SK-N-SH (cell line): ENCODE data around the gene CATSPERE. TPM values are rescaled to one million over a fixed set of nuclear protein-coding genes. Genes with fewer than 3 reads are reported as not detected.

ENCODE experiments used
- CTCF ChIA-PET: fragments of 300-600, 350-600 bp; formaldehyde crosslinking; extraction: SDS; loops from one replicate; lab custom pipeline; 2021; lab: Yijun Ruan, JAX
- POLR2A ChIA-PET: fragments of 350-600 bp; sonication (Branson Sonifier 250); formaldehyde crosslinking; extraction: SDS; loops from one replicate; lab custom pipeline; 2020; ENCODE audit warnings: antibody characterized with exemption, inconsistent platforms; lab: Yijun Ruan, JAX
- DNase-seq: peaks from one replicate; pipeline ENCODE4 v3.0.0; 2012
- H2AFZ ChIP-seq: fragments of 200-600 bp; sonication (generic); 2 replicates; pipeline ENCODE4 v1.8.1; 2016; ENCODE audit warnings: antibody characterized with exemption, mild to moderate bottlenecking, low read depth
- H3F3A ChIP-seq: fragments of 200-600 bp; sonication (generic); replicated peaks from 2 replicates; pipeline ENCODE3; 2016; ENCODE audit warnings: antibody characterized with exemption, mild to moderate bottlenecking; ENCODE audit not compliant: insufficient read depth
- H3K27ac ChIP-seq, 2 experiments: fragments of 200-500 bp in 1 of 2; fragments of 200-600 bp in 1 of 2; sonication (Bioruptor generic) in 1 of 2; sonication (generic), shearing (Covaris generic) in 1 of 2; 2 replicates each; pipeline versions ENCODE4 v1.5.1 to v1.6.1; 2014 to 2016; ENCODE audit warnings: low read depth in 2 of 2, inconsistent platforms in 1 of 2, low read length in 1 of 2, mild to moderate bottlenecking in 1 of 2, mixed read lengths in 1 of 2
- H3K27me3 ChIP-seq: fragments of 200-600 bp; sonication (generic), shearing (Covaris generic); 2 replicates; pipeline ENCODE4 v1.6.1; 2016; ENCODE audit warnings: mixed run types; ENCODE audit not compliant: insufficient read depth
- H3K36me3 ChIP-seq, 2 experiments: fragments of 200-500 bp in 1 of 2; fragments of 200-600 bp in 1 of 2; sonication (Bioruptor generic) in 1 of 2; sonication (generic) in 1 of 2; replicated peaks in 1 of 2; 2 replicates each; pipeline versions ENCODE3 to v1.5.1; 2014 to 2016; ENCODE audit warnings: low read length in 1 of 2, mild to moderate bottlenecking in 1 of 2; ENCODE audit not compliant: insufficient read depth in 2 of 2, control insufficient read depth in 1 of 2
- H3K4me1 ChIP-seq, 2 experiments: fragments of 200-500 bp in 1 of 2; fragments of 200-600 bp in 1 of 2; sonication (Bioruptor generic) in 1 of 2; sonication (generic), shearing (Covaris generic) in 1 of 2; 2 replicates each; pipeline versions ENCODE4 v1.5.1 to v1.6.1; 2014 to 2016; ENCODE audit warnings: low read depth in 1 of 2, low read length in 1 of 2, mixed run types in 1 of 2; ENCODE audit not compliant: insufficient read depth in 2 of 2, control insufficient read depth in 1 of 2
- H3K4me2 ChIP-seq: fragments of 200-600 bp; sonication (generic), shearing (Covaris generic); 2 replicates; pipeline ENCODE4 v1.6.1; 2017; ENCODE audit warnings: mixed run types
- H3K4me3 ChIP-seq, 2 experiments: fragments of 200-500 bp in 1 of 2; fragments of 200-600 bp in 1 of 2; sonication (Bioruptor generic) in 1 of 2; sonication (generic), shearing (Covaris generic) in 1 of 2; 2 replicates each; pipeline versions ENCODE4 v1.5.1 to v1.8.1; 2014 to 2016; ENCODE audit warnings: low read depth in 2 of 2, inconsistent platforms in 1 of 2, low read length in 1 of 2, mild to moderate bottlenecking in 1 of 2, mixed read lengths in 1 of 2, moderate library complexity in 1 of 2
- H3K79me2 ChIP-seq: fragments of 200-600 bp; sonication (generic); 2 replicates; pipeline ENCODE4 v1.8.1; 2017; ENCODE audit warnings: mild to moderate bottlenecking; ENCODE audit not compliant: insufficient read depth
- H3K9ac ChIP-seq: fragments of 200-600 bp; sonication (generic); 2 replicates; pipeline ENCODE4 v1.6.1; 2017; ENCODE audit warnings: mixed run types
- H3K9me2 ChIP-seq: fragments of 200-600 bp; sonication (generic); 2 replicates; pipeline ENCODE4 v1.6.1; 2017; ENCODE audit warnings: mixed run types
- H3K9me3 ChIP-seq: fragments of 200-600 bp; sonication (generic); 2 replicates; pipeline ENCODE4 v1.6.1; 2017; ENCODE audit warnings: mixed run types, mild to moderate bottlenecking, moderate library complexity
- H4K20me1 ChIP-seq: fragments of 200-600 bp; sonication (generic); 2 replicates; pipeline ENCODE4 v1.6.1; 2017; ENCODE audit warnings: mild to moderate bottlenecking, mixed run types; ENCODE audit not compliant: insufficient read depth
- ELF1 ChIP-seq: IDR thresholded peaks from 2 replicates; pipeline ENCODE4 v1.4.0; 2012
- GABPA ChIP-seq: IDR thresholded peaks from 2 replicates; pipeline ENCODE4 v1.4.0; 2012; ENCODE audit warnings: low read depth, mild to moderate bottlenecking
- GATA2 ChIP-seq: sonication (generic); formaldehyde crosslinking; IDR thresholded peaks from 2 replicates; pipeline ENCODE4 v1.5.0; 2020; ENCODE audit warnings: mild to moderate bottlenecking, missing genetic modification reagents
- IRF3 ChIP-seq: fragments of 150-350 bp; IDR thresholded peaks from 2 replicates; pipeline ENCODE4 v1.6.1; 2016; ENCODE audit warnings: mild to moderate bottlenecking, low read depth, low read length
- MEF2A ChIP-seq: IDR thresholded peaks from 2 replicates; pipeline ENCODE4 v1.4.0; 2012; ENCODE audit warnings: low read depth, borderline replicate concordance
- PBX3 ChIP-seq: IDR thresholded peaks from 2 replicates; pipeline ENCODE4; 2012
- REST ChIP-seq: IDR thresholded peaks from 2 replicates; pipeline ENCODE4 v1.6.1; 2012; ENCODE audit warnings: mild to moderate bottlenecking, low read depth, low read length, moderate library complexity
- RXRA ChIP-seq: IDR thresholded peaks from 2 replicates; pipeline ENCODE4 v1.4.0; 2012; ENCODE audit warnings: low read depth, mild to moderate bottlenecking, borderline replicate concordance
- TAF1 ChIP-seq: IDR thresholded peaks from 2 replicates; pipeline ENCODE4 v1.6.1; 2012; ENCODE audit warnings: low read depth, mild to moderate bottlenecking, low read length, moderate library complexity, borderline replicate concordance
- USF1 ChIP-seq: IDR thresholded peaks from 2 replicates; pipeline ENCODE4 v1.4.0; 2012; ENCODE audit warnings: low read depth, borderline replicate concordance
- ZBTB33 ChIP-seq: IDR thresholded peaks from 2 replicates; pipeline ENCODE4 v1.4.0; 2012; ENCODE audit warnings: low read depth, borderline replicate concordance
- WGBS: methylation state at CpG from one replicate; pipeline ENCODE4 v1.1.6; 2017; ENCODE audit warnings: low lambda C conversion rate; 5-methylcytosine and 5-hydroxymethylcytosine counted together
- polyA plus RNA-seq, 3 experiments: library from polyadenylated mRNA; depleted of rRNA; stranded (reverse); fragments of >200 nt; gene quantifications; 2 replicates each; pipeline ENCODE4 v1.2.3, GENCODE V29; 2012

CATSPERE gene
- polyA plus RNA-seq, 1 of the 3 experiments (the other 2 are of a cell fraction) = 0.30 TPM

GRCh38 chr1:244657421-244657820, 196.3 kb downstream of the CATSPERE start (continued):
- TF ChIP-seq ZBTB33 (no peak), PBX3 (no peak), IRF3 (no peak)

GRCh38 chr1:244659694-244660093, 198.6 kb downstream of the CATSPERE start:
- Histone ChIP-seq H2AFZ (no peak overlapping the region), H3K4me1 (peaks cover 13 to 16% of the 10 kb centered on the region in 2 experiments; a peak in 3 of 4 replicates), H4K20me1 (peaks cover 13% of the 10 kb centered on the region; the same call in 1 of the 2 replicates), H3K9me2 (no peaks in the 10 kb centered on the region), H3K79me2 (peaks cover 100% of the 10 kb centered on the region), H3K9ac (no peak overlapping the region), H3F3A (no peaks in the 10 kb centered on the region)
- CTCF ChIA-PET = interaction anchor here (1.4 kb wide), 1 partner anchor 56 kb away, joined by 5 read pairs; no protein-coding TSS in a partner anchor
- 89% methylated on average over 3 of the region's 3 CpGs for whole genome bisulfite sequencing
- TF ChIP-seq ELF1 (no peak), IRF3 (no peak), TAF1 (no peak), GABPA (no peak), RXRA (no peak), MEF2A (no peak)
- TF ChIP-seq, all 33 proteins: peak for 0
- Histone ChIP-seq H3K9me3 (no peaks in the 10 kb centered on the region), H3K36me3 (peaks cover 19 to 31% of the 10 kb centered on the region in 2 experiments), H3K4me3 (no peak overlapping the region), H3K27me3 (no peaks in the 10 kb centered on the region), H3K27ac (no peak overlapping the region), H3K4me2 (no peak overlapping the region)
- POLR2A ChIA-PET = no interaction called here
- DNase-seq = no peak

GRCh38 chr1:244660595-244660994, 199.5 kb downstream of the CATSPERE start:
- H4K20me1 ChIP-seq = peaks cover 4% of the 10 kb centered on the region; the same call in 1 of the 2 replicates
- no peaks in the 10 kb centered on the region for H3K9me2 ChIP-seq
- no peaks in the 10 kb centered on the region for H3F3A ChIP-seq
- H2AFZ ChIP-seq = no peak overlapping the region
- H3K4me1 ChIP-seq = peaks cover 5 to 8% of the 10 kb centered on the region in 2 experiments; a peak in 3 of 4 replicates
- peaks cover 19 to 31% of the 10 kb centered on the region in 2 experiments for H3K36me3 ChIP-seq
- no peak overlapping the region for H3K4me2 ChIP-seq
- WGBS = 93% methylated on average over 3 of the region's 3 CpGs
- ChIA-PET POLR2A (no interaction called here), CTCF (no interaction called here)
- no peak overlapping the region for H3K9ac ChIP-seq
- no peaks in the 10 kb centered on the region for H3K27me3 ChIP-seq
- no peaks in the 10 kb centered on the region for H3K9me3 ChIP-seq
- no peak overlapping the region for H3K4me3 ChIP-seq
- DNase-seq = no peak
- no peak overlapping the region for H3K27ac ChIP-seq
- H3K79me2 ChIP-seq = peaks cover 100% of the 10 kb centered on the region
- TF ChIP-seq USF1 (no peak), TAF1 (no peak), GATA2 (CRISPR knock-in tag) (no peak), IRF3 (no peak), REST (no peak), MEF2A (no peak)
